A673 (cell line): Measurements from ENCODE around the gene SND1. TPM values are rescaled to one million over a fixed set of nuclear protein-coding genes. Genes with fewer than 3 reads are reported as not detected.

Experiments used
- BruUV-seq: library from RNA; stranded (reverse); fragments of 400-500 nt; replicated peaks from 2 replicates; lab custom pipeline; 2021; lab: Mats Ljungman, UMichigan
- CTCF ChIA-PET: fragments of 300-600 bp; sonication (Branson Sonifier 250); formaldehyde crosslinking; loops from one replicate; lab custom pipeline; 2022; ENCODE audit warnings: antibody characterized with exemption; lab: Charles Lee
- POLR2A ChIA-PET: fragments of 300-600 bp; sonication (Branson Sonifier 250); formaldehyde crosslinking; loops from one replicate; lab custom pipeline; 2022; ENCODE audit warnings: antibody characterized with exemption; ENCODE audit not compliant: low non-redundant PET; lab: Charles Lee
- DNase-seq: peaks from one replicate; pipeline ENCODE4 v3.0.0-alpha.2; 2015; ENCODE audit warnings: low spot score
- H3K27ac ChIP-seq: fragments of 200-600 bp; sonication (generic); 2 replicates; pipeline ENCODE4 v1.5.1; 2016; ENCODE audit warnings: mixed run types, low read depth, mild to moderate bottlenecking, mixed read lengths, antibody characterized with exemption, low read length; ENCODE audit not compliant: poor library complexity, severe bottlenecking
- H3K27me3 ChIP-seq: fragments of 200-600 bp; sonication (generic); replicated peaks from 2 replicates; pipeline ENCODE4 v1.6.1; 2017; ENCODE audit warnings: mixed run types, low read depth, mild to moderate bottlenecking, mixed read lengths, antibody characterized with exemption, low read length; ENCODE audit not compliant: insufficient read depth, poor library complexity
- H3K36me3 ChIP-seq: fragments of 200-600 bp; sonication (generic); 2 replicates; pipeline ENCODE4 v1.6.1; 2016; ENCODE audit warnings: mixed run types, mild to moderate bottlenecking, mixed read lengths, antibody characterized with exemption, low read length; ENCODE audit not compliant: insufficient read depth, poor library complexity, severe bottlenecking
- H3K4me1 ChIP-seq: fragments of 200-600 bp; sonication (generic); 2 replicates; pipeline ENCODE4 v1.6.1; 2017; ENCODE audit warnings: mixed run types, mild to moderate bottlenecking, mixed read lengths, antibody characterized with exemption, low read length; ENCODE audit not compliant: insufficient read depth, poor library complexity, severe bottlenecking
- H3K4me3 ChIP-seq: fragments of 200-600 bp; sonication (generic); 2 replicates; pipeline ENCODE4 v1.5.1; 2016; ENCODE audit warnings: low read depth, mixed run types, mild to moderate bottlenecking, mixed read lengths, low read length; ENCODE audit not compliant: poor library complexity, severe bottlenecking
- H3K9me3 ChIP-seq: fragments of 200-600 bp; sonication (generic); 2 replicates; pipeline ENCODE4 v1.6.1; 2016; ENCODE audit warnings: mixed run types, low read depth, mild to moderate bottlenecking, mixed read lengths, antibody characterized with exemption, low read length; ENCODE audit not compliant: poor library complexity, severe bottlenecking
- CTCF ChIP-seq: fragments of 300-800, 200-600 bp; sonication (generic); conservative IDR thresholded peaks from 2 replicates; pipeline ENCODE4 v1.5.1; 2017; ENCODE audit warnings: low read depth, mild to moderate bottlenecking, antibody characterized with exemption, low read length, moderate library complexity, mixed read lengths
- EZH2 ChIP-seq: fragments of 200-600 bp; sonication (generic); IDR thresholded peaks from 2 replicates; pipeline ENCODE4 v1.6.1; 2017; ENCODE audit warnings: borderline replicate concordance, low read depth, mild to moderate bottlenecking, mixed read lengths, antibody characterized with exemption, low read length; ENCODE audit not compliant: poor library complexity, severe bottlenecking
- intact Hi-C: fragments of 100-400 bp; cut with micrococcal nuclease; formaldehyde crosslinking; loops from one replicate; pipeline ENCODE4 v1.10.0; 2022; ENCODE audit not compliant: unreplicated experiment
- total RNA-seq: library from RNA; stranded (reverse); gene quantifications from 2 replicates; pipeline ENCODE4 v1.2.3, GENCODE V29; 2021

Gene SND1
- total RNA-seq, 1 experiment from 2014 or later: 177 TPM

GRCh38 chr7:127907110-127908040 lies 255.4 kb downstream of the SND1 start:
- H3K9me3 ChIP-seq: no peaks in the 10 kb centered on the region
- no TSS peak for BruUV-seq

GRCh38 chr7:127908430-127909258 lies 256.6 kb downstream of the SND1 start:
- ChIA-PET CTCF (no interaction called here), POLR2A (no interaction called here)
- Histone ChIP-seq H3K4me1 (peaks cover 6% of the 10 kb centered on the region), H3K27ac (no peak overlapping the region), H3K27me3 (no peaks in the 10 kb centered on the region), H3K36me3 (no peaks in the 10 kb centered on the region), H3K9me3 (no peaks in the 10 kb centered on the region), H3K4me3 (no peak overlapping the region)
- BruUV-seq: no TSS peak
- no peak for DNase-seq
- TF ChIP-seq CTCF (no peak), EZH2 (no peak)
- intact Hi-C loops: no loop called here

More at GRCh38 chr7:127907110-127908040, 255.4 kb downstream of the SND1 start:
- ChIA-PET POLR2A (no interaction called here), CTCF (no interaction called here)
- DNase-seq: no peak
- no peak overlapping the region for H3K27ac ChIP-seq
- intact Hi-C loops: no loop called here
- H3K36me3 ChIP-seq: no peaks in the 10 kb centered on the region
- H3K4me1 ChIP-seq: peaks cover 7% of the 10 kb centered on the region
- H3K4me3 ChIP-seq: no peak overlapping the region
- no peak for TF ChIP-seq EZH2
- no peak for TF ChIP-seq CTCF
- no peaks in the 10 kb centered on the region for H3K27me3 ChIP-seq

- no peaks in the 10 kb centered on the region for H3K27me3 ChIP-seq
- CTCF ChIA-PET: no interaction called here
- no peaks in the 10 kb centered on the region for H3K36me3 ChIP-seq
- H3K4me1 ChIP-seq: no peaks in the 10 kb centered on the region
- no peak overlapping the region for H3K4me3 ChIP-seq
- no peaks in the 10 kb centered on the region for H3K9me3 ChIP-seq
- intact Hi-C loops: no loop called here
- TF ChIP-seq CTCF: no peak
- TF ChIP-seq EZH2: no peak
- POLR2A ChIA-PET: no interaction called here
- BruUV-seq: no TSS peak
- no peak for DNase-seq
- no peak overlapping the region for H3K27ac ChIP-seq
Observed at GRCh38 chr7:127909424-127910152, 257.6 kb downstream of the SND1 start.
